IMR-90 (cell line): ENCODE measurements around the gene DNMT1. TPM values are rescaled to one million over a fixed set of nuclear protein-coding genes. Genes with fewer than 3 reads are reported as not detected.

ENCODE experiments used
- ATAC-seq: fragments of 200-7000 bp; cut with Tn5 transposase; 2 replicates; pipeline ENCODE4 v1.9.1; 2020; ENCODE audit warnings: low read depth, mild to moderate bottlenecking, moderate library complexity
- BruUV-seq: library from RNA; stranded (reverse); fragments of 400-500 nt; replicated peaks from 2 replicates; lab custom pipeline; 2021; lab: Mats Ljungman, UMichigan
- CTCF ChIA-PET: fragments of 300-600 bp; formaldehyde crosslinking; extraction: SDS; loops from one replicate; lab custom pipeline; 2021; ENCODE audit warnings: antibody characterized with exemption; lab: Yijun Ruan, JAX
- POLR2A ChIA-PET: fragments of 300-600 bp; sonication (Branson Sonifier 250); formaldehyde crosslinking; loops from one replicate; lab custom pipeline; 2022; ENCODE audit warnings: antibody characterized with exemption; ENCODE audit not compliant: unreplicated experiment; lab: Charles Lee
- DNase-seq: peaks from one replicate; pipeline ENCODE4 v3.0.0; 2013
- H2AFZ ChIP-seq: replicated peaks from 2 replicates; pipeline ENCODE3; 2013; ENCODE audit warnings: low read length, mild to moderate bottlenecking; ENCODE audit not compliant: poor library complexity
- H2AK5ac ChIP-seq: 2 replicates; pipeline ENCODE4 v1.6.1; 2013; ENCODE audit warnings: low read depth, low read length, inconsistent platforms
- H2AK9ac ChIP-seq: replicated peaks from 2 replicates; pipeline ENCODE3; 2013; ENCODE audit warnings: mild to moderate bottlenecking, low read depth, low read length, moderate library complexity; ENCODE audit not compliant: poor library complexity
- H2BK120ac ChIP-seq: 2 replicates; pipeline ENCODE4 v1.6.1; 2013; ENCODE audit warnings: low read depth, low read length, inconsistent platforms
- H2BK15ac ChIP-seq: 3 replicates; pipeline ENCODE4 v1.6.1; 2013; ENCODE audit warnings: low read depth, low read length, inconsistent platforms
- H2BK20ac ChIP-seq: 2 replicates; pipeline ENCODE4 v1.6.1; 2013; ENCODE audit warnings: low read depth, mild to moderate bottlenecking, inconsistent platforms, low read length, moderate library complexity
- H2BK5ac ChIP-seq: 2 replicates; pipeline ENCODE4 v1.6.1; 2013; ENCODE audit warnings: mild to moderate bottlenecking, low read depth, low read length, inconsistent platforms; ENCODE audit not compliant: poor library complexity, severe bottlenecking
- H3K14ac ChIP-seq: replicated peaks from 2 replicates; pipeline ENCODE4 v1.6.1; 2013; ENCODE audit warnings: low read depth, low read length, inconsistent platforms
- H3K18ac ChIP-seq: 2 replicates; pipeline ENCODE4 v1.6.1; 2013; ENCODE audit warnings: low read depth, low read length, control low read depth
- H3K23ac ChIP-seq: 2 replicates; pipeline ENCODE4 v1.6.1; 2013; ENCODE audit warnings: low read depth, low read length, inconsistent platforms
- H3K27ac ChIP-seq: 2 replicates; pipeline ENCODE4 v1.5.1; 2013; ENCODE audit warnings: mild to moderate bottlenecking, control low read depth, low read length; ENCODE audit not compliant: insufficient read depth
- H3K27me3 ChIP-seq: 2 replicates; pipeline ENCODE4 v1.6.1; 2013; ENCODE audit warnings: low read length; ENCODE audit not compliant: control insufficient read depth, insufficient read depth
- H3K36me3 ChIP-seq: 2 replicates; pipeline ENCODE4 v1.6.1; 2013; ENCODE audit warnings: low read length, mixed read lengths; ENCODE audit not compliant: control insufficient read depth, insufficient read depth
- H3K4ac ChIP-seq: 2 replicates; pipeline ENCODE4 v1.6.1; 2013; ENCODE audit warnings: low read depth, low read length, inconsistent platforms
- H3K4me1 ChIP-seq: 2 replicates; pipeline ENCODE4 v1.6.1; 2013; ENCODE audit warnings: low read length, mixed read lengths; ENCODE audit not compliant: control insufficient read depth, insufficient read depth
- H3K4me2 ChIP-seq: 2 replicates; pipeline ENCODE4 v1.6.1; 2013; ENCODE audit warnings: low read depth, mild to moderate bottlenecking, control low read depth, low read length, moderate library complexity
- H3K4me3 ChIP-seq: 2 replicates; pipeline ENCODE4 v1.5.1; 2013; ENCODE audit warnings: low read depth, mild to moderate bottlenecking, control low read depth, low read length, moderate library complexity; ENCODE audit not compliant: insufficient read depth
- H3K56ac ChIP-seq: 2 replicates; pipeline ENCODE4 v1.6.1; 2013; ENCODE audit warnings: low read length, inconsistent platforms; ENCODE audit not compliant: insufficient read depth; ENCODE audit errors: extremely low read depth
- H3K79me1 ChIP-seq, 2 experiments: 2 replicates each; pipeline ENCODE4 v1.6.1; 2013; ENCODE audit warnings: low read length in 2 of 2, inconsistent platforms in 1 of 2, low read depth in 1 of 2
- H3K9ac ChIP-seq: 2 replicates; pipeline ENCODE4 v1.6.1; 2013; ENCODE audit warnings: low read depth, low read length, control low read depth
- H3K9me1 ChIP-seq: 2 replicates; pipeline ENCODE4 v1.6.1; 2013; ENCODE audit warnings: low read length, inconsistent platforms; ENCODE audit not compliant: insufficient read depth
- H3K9me3 ChIP-seq: 2 replicates; pipeline ENCODE4 v1.6.1; 2013; ENCODE audit warnings: low read length; ENCODE audit not compliant: control insufficient read depth, insufficient read depth
- H4K20me1 ChIP-seq: 2 replicates; pipeline ENCODE4 v1.6.1; 2013; ENCODE audit warnings: low read length, inconsistent platforms; ENCODE audit not compliant: insufficient read depth
- H4K5ac ChIP-seq: 2 replicates; pipeline ENCODE4 v1.6.1; 2013; ENCODE audit warnings: mild to moderate bottlenecking, low read depth, low read length, control low read depth
- H4K8ac ChIP-seq, 2 experiments: 2 replicates each; pipeline ENCODE4 v1.6.1; 2013; ENCODE audit warnings: low read depth in 2 of 2, low read length in 2 of 2, control low read depth in 1 of 2, inconsistent platforms in 1 of 2
- H4K91ac ChIP-seq: 2 replicates; pipeline ENCODE4 v1.6.1; 2013; ENCODE audit warnings: low read depth, low read length, inconsistent platforms; ENCODE audit not compliant: insufficient read depth
- BHLHE40 ChIP-seq: fragments of 150-350 bp; IDR thresholded peaks from 2 replicates; pipeline ENCODE4 v1.6.1; 2016; ENCODE audit warnings: mild to moderate bottlenecking, low read depth, low read length
- CEBPB ChIP-seq: IDR thresholded peaks from 2 replicates; pipeline ENCODE4 v1.6.1; 2012; ENCODE audit warnings: low read depth, low read length, improper control_type of control experiment
- CHD1 ChIP-seq: IDR thresholded peaks from 2 replicates; pipeline ENCODE4 v1.6.1; 2012; ENCODE audit warnings: low read depth, low read length, improper control_type of control experiment
- CTCF ChIP-seq: conservative IDR thresholded peaks from 2 replicates; pipeline ENCODE4 v1.5.1; 2012; ENCODE audit warnings: mild to moderate bottlenecking, low read depth, low read length, improper control_type of control experiment
- ELK1 ChIP-seq: fragments of 150-350 bp; IDR thresholded peaks from 2 replicates; pipeline ENCODE4 v1.6.1; 2016; ENCODE audit warnings: low read depth, mild to moderate bottlenecking, low read length, moderate library complexity, borderline replicate concordance
- MAFK ChIP-seq: IDR thresholded peaks from 2 replicates; pipeline ENCODE4 v1.6.1; 2012; ENCODE audit warnings: low read depth, low read length, improper control_type of control experiment
- MAZ ChIP-seq: IDR thresholded peaks from 2 replicates; pipeline ENCODE4 v1.6.1; 2012; ENCODE audit warnings: low read depth, mild to moderate bottlenecking, low read length, improper control_type of control experiment, moderate library complexity, borderline replicate concordance
- MXI1 ChIP-seq: IDR thresholded peaks from 2 replicates; pipeline ENCODE4 v1.6.1; 2012; ENCODE audit warnings: low read depth, mild to moderate bottlenecking, low read length, moderate library complexity, borderline replicate concordance
- NFE2L2 ChIP-seq: fragments of 150-350 bp; IDR thresholded peaks from 2 replicates; pipeline ENCODE4 v1.6.1; 2016; ENCODE audit warnings: low read depth, mild to moderate bottlenecking, low read length
- POLR2A ChIP-seq: IDR thresholded peaks from 2 replicates; pipeline ENCODE4 v1.6.1; 2012; ENCODE audit warnings: mild to moderate bottlenecking, low read depth, low read length
- RAD21 ChIP-seq: IDR thresholded peaks from 2 replicates; pipeline ENCODE4 v1.6.1; 2012; ENCODE audit warnings: low read length, improper control_type of control experiment
- RCOR1 ChIP-seq: IDR thresholded peaks from 2 replicates; pipeline ENCODE4 v1.6.1; 2012; ENCODE audit warnings: mild to moderate bottlenecking, low read length, improper control_type of control experiment; ENCODE audit not compliant: insufficient replicate concordance
- RFX5 ChIP-seq: IDR thresholded peaks from 2 replicates; pipeline ENCODE4 v1.8.0; 2012; ENCODE audit warnings: low read depth, mild to moderate bottlenecking, low read length, moderate library complexity
- SMC3 ChIP-seq: fragments of 150-350 bp; IDR thresholded peaks from 2 replicates; pipeline ENCODE4 v1.6.1; 2016; ENCODE audit warnings: low read depth, mild to moderate bottlenecking, antibody characterized with exemption, low read length, moderate library complexity
- WGBS, 2 experiments: methylation state at CpG; one replicate each; pipeline versions ENCODE4 v1.1.5 to v1.1.7; 2013; ENCODE audit warnings: missing lambda C conversion rate in 2 of 2; ENCODE audit not compliant: insufficient read length in 1 of 2; ENCODE audit errors: extremely low coverage in 2 of 2; 5-methylcytosine and 5-hydroxymethylcytosine counted together
- dilution Hi-C: fragments of 300-500 bp; cut with HindIII; formaldehyde crosslinking; loops from one replicate; pipeline ENCODE4 v1.14.3; 2018; ENCODE audit warnings: low sequenced_read_pairs; ENCODE audit not compliant: unreplicated experiment
- in situ Hi-C: fragments of 300-500 bp; cut with MboI; formaldehyde crosslinking; loops from 3 replicates; pipeline ENCODE4 v1.14.3; 2019; ENCODE audit warnings: low sequenced_read_pairs, inconsistent platforms, mixed read lengths
- intact Hi-C: fragments of 100-400 bp; cut with micrococcal nuclease; formaldehyde crosslinking; loops from 2 replicates; pipeline ENCODE4 v1.10.0; 2022
- polyA plus RNA-seq, 3 experiments: library from polyadenylated mRNA; depleted of rRNA; stranded (reverse); fragments of >200 nt; gene quantifications; 2 replicates each; pipeline ENCODE4 v1.2.3, GENCODE V29; 2012; ENCODE audit warnings: low replicate concordance in 1 of 3
- total RNA-seq: library from RNA; depleted of rRNA; stranded (reverse); fragments of >200 nt; gene quantifications from 2 replicates; pipeline ENCODE4 v1.2.3, GENCODE V29; 2012

DNMT1 gene
- total and polyA plus RNA-seq, 2 of the 4 experiments (the other 2 are of a cell fraction), result 26.2 to 83.6 TPM

GRCh38 chr19:10095622-10095947 is 99.2 kb downstream of the DNMT1 start:
- intact Hi-C loops (loop anchor here (5.0 kb wide), 1 partner anchor 163 kb away; no protein-coding TSS in a partner anchor), dilution Hi-C loops (no loop called here), in situ Hi-C loops (no loop called here)
- H2AK9ac ChIP-seq, result peak overlapping the region; percentile 74
- H3K9me1 ChIP-seq, result no peaks in the 10 kb centered on the region
- H3K4me2 ChIP-seq, result peak overlapping the region; percentile 80
- no peak overlapping the region for H2AK5ac ChIP-seq
- no peak overlapping the region for H4K5ac ChIP-seq
- peak overlapping the region in 1 of 2 experiments; percentile 43; a peak in 1 of 4 replicates for H4K8ac ChIP-seq
- no peaks in the 10 kb centered on the region for H3K27me3 ChIP-seq
- no peaks in the 10 kb centered on the region for H3K79me1 ChIP-seq
- H2AFZ ChIP-seq, result peak overlapping the region; percentile 87
- ATAC-seq (no peak), DNase-seq (no peak)
- no peak overlapping the region for H3K9ac ChIP-seq
- H3K4me3 ChIP-seq, result peak overlapping the region; percentile 18; the same call in 1 of the 2 replicates
- 50% methylated on average over 1 of the region's 7 CpGs; no CpG with 5 or more reads in 1 of the 2 experiments for WGBS, 2 experiments
- ChIA-PET POLR2A (interaction anchor here (0.7 to 1.0 kb wide), 2 partner anchors 95 to 109 kb away, joined by 3 read pairs; no protein-coding TSS in a partner anchor), CTCF (interaction anchor here (1.1 kb wide), 1 partner anchor 165 kb away, joined by 3 read pairs; no protein-coding TSS in a partner anchor)
- no peaks in the 10 kb centered on the region for H3K9me3 ChIP-seq
- peaks cover 4% of the 10 kb centered on the region for H3K4me1 ChIP-seq
- no peak overlapping the region for H3K23ac ChIP-seq
- peak overlapping the region; percentile 2; the same call in 1 of the 2 replicates for H3K27ac ChIP-seq
- no peak overlapping the region for H4K91ac ChIP-seq
- no peak overlapping the region for H3K4ac ChIP-seq
- H2BK20ac ChIP-seq, result no peak overlapping the region
- H2BK15ac ChIP-seq, result no peak overlapping the region
- H4K20me1 ChIP-seq, result no peaks in the 10 kb centered on the region
- peaks cover 17% of the 10 kb centered on the region; the same call in 1 of the 2 replicates for H3K36me3 ChIP-seq
- H3K18ac ChIP-seq, result no peak overlapping the region
- H3K56ac ChIP-seq, result no peak overlapping the region
- no peak overlapping the region for H3K14ac ChIP-seq
- no peak overlapping the region for H2BK120ac ChIP-seq
- TF ChIP-seq ELK1 (no peak), POLR2A (no peak), CHD1 (no peak), CEBPB (no peak), MAFK (no peak), RCOR1 (no peak), BHLHE40 (no peak), NFE2L2 (no peak), CTCF (no peak), RAD21 (no peak), MAZ (no peak), SMC3 (no peak), MXI1 (no peak), RFX5 (no peak)
- no TSS peak for BruUV-seq
- H2BK5ac ChIP-seq, result peak overlapping the region; percentile 14
